SKM-1 (cell line): Measurements from ENCODE around the gene BOD1.

Experiments used
- DNase-seq: peaks from one replicate; lab custom pipeline; 2025; ENCODE audit not compliant: unreplicated experiment; lab: John Stamatoyannopoulos, UW

Gene BOD1

GRCh38 chr5:173581408-173582215, 34.8 kb downstream of the BOD1 start:
- no peak for DNase-seq

- no peak for DNase-seq
Measured at GRCh38 chr5:173578947-173579615, 37.4 kb downstream of the BOD1 start.

DNA sequence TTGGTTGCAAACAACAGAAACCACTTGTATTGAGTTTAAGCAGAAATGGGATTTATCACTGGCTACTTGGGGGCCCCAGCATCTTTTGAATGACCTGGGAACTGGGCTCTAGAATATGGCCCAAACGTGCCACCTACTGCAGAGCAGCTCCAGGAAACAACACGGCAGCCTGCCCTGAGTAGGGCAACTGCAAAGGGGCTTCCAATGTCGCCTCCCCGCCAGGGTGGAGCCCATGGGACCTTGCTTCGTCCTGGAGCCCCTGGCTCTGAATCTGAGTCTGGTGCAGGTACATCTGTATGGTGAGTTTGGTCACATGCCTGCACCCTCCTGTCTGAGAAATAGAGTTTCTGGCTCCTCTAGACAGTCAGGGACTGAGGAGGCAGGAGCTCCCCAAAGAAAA, 38.6 kb downstream of the BOD1 start:
- no peak for DNase-seq

GRCh38 chr5:173577166-173577565, 39.3 kb downstream of the BOD1 start:
- DNase-seq: no peak

DNA sequence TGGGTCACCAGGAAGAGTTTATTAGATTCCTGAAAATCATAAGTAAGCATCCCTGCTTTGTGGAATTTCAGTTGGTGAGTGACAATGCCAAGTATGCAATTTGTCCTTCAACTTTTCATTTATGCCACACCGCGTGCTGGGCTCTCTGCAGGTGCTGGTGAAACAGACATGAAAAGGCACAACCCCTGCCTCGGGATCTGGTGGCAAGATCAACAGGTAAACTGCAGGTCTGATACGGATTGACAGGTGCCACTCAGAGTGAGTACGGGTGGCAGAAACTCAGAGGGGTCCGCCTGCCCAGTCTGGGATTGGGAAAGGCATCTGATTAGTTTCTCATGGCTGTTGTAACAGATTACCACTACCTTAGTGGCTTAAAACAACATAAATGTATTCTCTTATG, 40.5 kb downstream of the BOD1 start:
- DNase-seq: no peak

GRCh38 chr5:173574983-173575382, 41.5 kb downstream of the BOD1 start:
- no peak for DNase-seq

- DNase-seq: no peak
Measured at GRCh38 chr5:173573126-173573960, 43.1 kb downstream of the BOD1 start.

DNA sequence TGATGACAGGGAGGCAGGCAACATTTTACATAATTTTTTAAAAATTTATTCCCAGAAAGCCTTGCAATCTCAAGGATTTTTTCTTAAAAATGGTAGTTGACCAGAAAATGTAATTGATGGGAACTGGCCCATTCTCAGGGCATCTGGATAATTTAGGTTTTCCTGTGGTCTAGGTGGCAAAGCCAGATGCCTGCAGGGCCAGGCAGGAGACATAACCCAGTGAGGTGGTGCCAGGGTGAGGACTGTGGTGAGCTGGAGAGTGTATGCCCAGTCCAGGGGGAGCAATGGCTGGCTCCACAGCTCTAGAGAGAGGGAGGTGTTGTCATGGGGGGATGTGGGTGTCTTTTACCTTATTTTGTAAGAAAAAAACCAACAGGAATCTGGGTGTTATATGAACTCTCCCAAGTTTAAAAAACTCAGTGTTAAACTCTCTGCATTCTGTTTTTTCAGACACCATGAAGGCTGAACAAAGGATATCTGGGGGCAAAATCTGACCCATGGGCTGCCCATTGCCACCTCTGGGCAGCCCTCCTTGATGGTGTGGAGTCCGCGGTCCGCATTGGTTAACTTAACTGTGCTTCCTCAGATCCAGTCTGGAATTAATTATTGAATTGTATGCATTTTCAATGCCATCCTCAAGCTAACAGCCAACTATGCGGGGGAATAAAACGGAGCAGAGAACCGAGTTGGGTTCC, 43.9 kb downstream of the BOD1 start:
- DNase-seq: no peak

DNA sequence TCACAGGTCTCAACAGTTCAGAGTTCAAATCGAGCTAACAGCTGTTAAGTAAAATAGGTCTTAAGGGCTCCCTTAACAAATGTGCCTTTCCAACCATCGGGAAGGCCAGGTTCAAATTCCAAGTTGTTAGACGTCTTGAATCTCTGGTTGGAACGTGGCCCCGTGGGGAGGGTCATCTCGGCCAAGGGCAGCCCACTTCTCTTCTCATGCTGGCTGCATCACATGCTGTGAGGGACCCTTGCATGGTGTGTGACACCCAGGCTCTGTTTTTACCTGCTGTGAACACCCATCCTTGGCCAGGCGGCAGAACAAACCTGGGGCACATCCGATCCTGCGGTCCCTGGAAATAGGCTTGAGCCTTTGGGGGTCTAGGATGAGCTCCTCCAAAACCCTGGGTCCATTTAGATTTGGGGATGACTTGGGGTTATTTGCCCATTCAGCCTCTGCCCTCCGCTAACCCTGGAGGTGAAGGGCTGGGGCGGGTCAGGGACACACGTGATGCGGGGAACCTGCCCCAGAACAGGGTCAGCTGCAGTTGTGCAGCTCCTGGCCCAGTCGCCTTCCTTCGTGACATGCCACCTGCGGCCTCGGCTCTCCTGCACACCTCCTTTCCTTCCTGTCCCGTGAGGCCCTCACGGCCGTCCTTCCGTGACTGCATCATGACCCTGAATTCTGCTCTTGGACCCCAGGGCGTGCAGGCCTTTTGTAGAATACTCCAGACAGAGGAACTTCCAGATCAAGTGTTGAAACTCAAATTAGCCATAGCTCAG, 45.9 kb downstream of the BOD1 start:
- no peak for DNase-seq

GRCh38 chr5:173568703-173569102, 47.7 kb downstream of the BOD1 start:
- DNase-seq: no peak

- no peak for DNase-seq
Measured at GRCh38 chr5:173568128-173568527, 48.3 kb downstream of the BOD1 start.

GRCh38 chr5:173567548-173567947, 48.9 kb downstream of the BOD1 start:
- DNase-seq: no peak

DNA sequence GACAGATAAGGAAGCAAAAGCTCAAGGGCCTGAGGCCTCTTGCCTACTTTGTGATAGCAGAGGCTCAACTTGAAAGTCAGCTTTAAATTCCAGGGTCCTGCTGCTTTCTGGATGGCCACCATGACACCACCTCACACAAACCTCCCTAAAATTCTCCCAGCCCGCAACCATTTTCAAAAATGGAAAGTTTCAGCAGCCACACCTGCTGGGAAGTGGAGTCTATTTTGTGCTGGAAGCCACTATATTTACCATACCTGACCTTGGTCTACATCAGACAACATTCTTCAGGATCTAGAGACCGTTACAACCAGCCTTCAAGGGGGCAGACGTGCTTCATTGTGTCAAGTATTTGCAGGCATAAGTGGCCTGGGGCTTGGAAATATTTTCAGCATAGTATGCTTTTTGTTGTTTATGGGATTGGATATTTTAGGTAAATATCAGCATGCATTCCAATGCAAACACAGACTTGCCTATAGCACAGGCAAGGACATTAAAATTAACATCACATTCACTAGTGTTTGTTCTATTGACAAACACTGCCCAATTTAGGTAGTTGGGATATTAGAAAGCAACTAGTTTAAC, 50.9 kb downstream of the BOD1 start:
- no peak for DNase-seq

DNA sequence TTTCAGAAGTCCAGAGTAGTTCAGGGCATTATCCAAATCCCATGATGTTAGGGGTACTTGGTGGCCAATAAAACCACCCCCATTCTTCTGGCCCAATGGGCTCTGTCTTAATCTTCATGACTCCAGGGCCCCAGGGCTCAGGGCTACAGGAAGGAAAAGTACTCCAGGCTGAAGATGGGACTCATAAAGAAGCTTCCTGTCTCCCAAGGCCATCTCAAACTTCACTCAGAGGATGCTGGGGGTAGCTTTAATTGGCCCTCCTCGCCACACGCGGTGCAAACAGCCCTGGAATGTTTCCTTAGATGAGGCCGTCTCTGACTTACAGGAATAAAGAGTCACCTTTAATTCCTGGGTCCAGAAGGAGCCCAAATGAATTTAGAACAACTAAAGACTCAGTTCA, 52.3 kb downstream of the BOD1 start:
- no peak for DNase-seq

DNA sequence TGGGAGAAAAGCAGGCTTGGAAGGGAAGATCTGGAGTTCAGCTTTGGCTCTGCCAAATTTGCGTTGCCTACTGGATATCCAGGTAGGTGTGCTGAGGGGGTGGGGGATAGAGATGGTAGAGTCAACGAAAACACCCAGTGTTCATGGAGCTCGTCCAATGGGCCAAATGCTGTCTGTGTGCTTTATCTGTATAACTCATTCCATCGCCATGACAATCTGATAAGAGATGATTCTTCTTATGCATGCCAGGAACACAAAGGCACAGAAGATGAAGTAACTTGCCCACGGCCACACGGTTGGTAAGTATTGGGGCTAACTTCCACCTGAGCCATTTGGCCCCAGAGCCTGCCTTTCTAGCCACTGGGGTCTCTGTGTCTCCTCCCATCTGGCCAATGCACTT, 53.2 kb downstream of the BOD1 start:
- DNase-seq: no peak

DNA sequence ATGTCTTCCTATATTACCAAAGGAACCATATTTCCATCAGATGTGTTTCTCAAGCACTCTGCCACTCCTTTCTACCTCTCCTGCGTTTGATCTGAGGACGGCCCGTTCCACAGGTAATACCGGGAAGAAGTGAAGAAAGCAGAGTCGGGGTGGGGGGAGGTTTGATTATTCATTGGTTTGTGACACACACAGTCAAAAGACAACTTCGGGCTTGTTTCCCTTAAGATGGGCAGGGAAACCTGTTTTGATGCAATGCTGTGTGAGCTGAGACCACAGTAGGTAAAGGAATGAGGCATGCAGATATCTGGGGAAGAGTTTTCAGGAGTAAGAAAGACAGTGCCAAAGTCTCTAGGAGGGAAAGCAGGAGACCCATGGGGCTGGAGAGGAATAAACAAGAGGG, 54.0 kb downstream of the BOD1 start:
- no peak for DNase-seq
